ENCODE data around the gene TFR2.

GRCh38 chr7:100572949-100573675 lies 68.2 kb downstream of the TFR2 start:
- no peak for TF ChIP-seq POLR2A (IDR thresholded peaks at IDR 0.05)
- TF ChIP-seq CTCF (IDR thresholded peaks at IDR 0.05), result no peak

Measured in Peyer's patch (tissue), 4 donors.